Aorta (tissue), 5 donors: ENCODE measurements around the gene EP400. TPM values are rescaled to one million over a fixed set of nuclear protein-coding genes. Genes with fewer than 3 reads are reported as not detected.
A peak's percentile ranks its signal among the peaks of the same experiment; 100 is the strongest.

Experiments used
- ATAC-seq: fragments of 200-7000 bp; cut with Tn5 transposase; one replicate; pipeline ENCODE4 v1.9.1; 2022; ENCODE audit warnings: moderate library complexity; ENCODE audit not compliant: low FRiP score
- DNase-seq, 2 donors: peaks; one replicate each; pipeline ENCODE4 v3.0.0-alpha.2; 2020
- H3K27ac ChIP-seq, 2 donors: one replicate each; pipeline ENCODE4 v1.5.1; 2013; ENCODE audit warnings: low read length in 2 of 2, mild to moderate bottlenecking in 2 of 2, moderate library complexity in 2 of 2, control low read depth in 1 of 2, inconsistent platforms in 1 of 2, low read depth in 1 of 2
- H3K27me3 ChIP-seq, 2 donors: one replicate each; pipeline ENCODE4 v1.6.1; 2013; ENCODE audit warnings: control low read depth in 1 of 2, low read length in 1 of 2, mild to moderate bottlenecking in 1 of 2, moderate library complexity in 1 of 2; ENCODE audit not compliant: insufficient read depth in 2 of 2, control insufficient read depth in 1 of 2
- H3K36me3 ChIP-seq, 2 donors: one replicate each; pipeline ENCODE4 v1.6.1; 2013; ENCODE audit warnings: control low read depth in 1 of 2, low read length in 1 of 2, mild to moderate bottlenecking in 1 of 2; ENCODE audit not compliant: insufficient read depth in 2 of 2, control insufficient read depth in 1 of 2
- H3K4me1 ChIP-seq, 2 donors: one replicate each; pipeline ENCODE4 v1.6.1; 2013; ENCODE audit warnings: low read length in 2 of 2, control low read depth in 1 of 2, mild to moderate bottlenecking in 1 of 2, moderate library complexity in 1 of 2; ENCODE audit not compliant: insufficient read depth in 2 of 2, control insufficient read depth in 1 of 2
- H3K4me3 ChIP-seq, 2 donors: one replicate each; pipeline ENCODE4 v1.5.1; 2013; ENCODE audit warnings: low read length in 2 of 2, control low read depth in 1 of 2, mild to moderate bottlenecking in 1 of 2
- H3K9me3 ChIP-seq: one replicate; pipeline ENCODE4 v1.6.1; 2013; ENCODE audit warnings: mild to moderate bottlenecking, low read length; ENCODE audit not compliant: control insufficient read depth
- WGBS, 2 donors: extraction: QIAGEN DNeasy Blood & Tissue Kit; methylation state at CpG; one replicate each; pipeline ENCODE4 v1.1.7; 2013; 5-methylcytosine and 5-hydroxymethylcytosine counted together
- intact Hi-C, 2 donors: fragments of 100-400 bp; cut with DNase I; formaldehyde crosslinking; loops; one replicate each; pipeline versions ENCODE4 v1.14.2 to v1.15.0; 2022
- polyA plus RNA-seq, 2 donors: library from polyadenylated mRNA; stranded (reverse); fragments of 200-250 nt; gene quantifications; one replicate each; pipeline ENCODE4 v1.2.3, GENCODE V29; 2013
- total RNA-seq, 2 donors: library from RNA; stranded (reverse); fragmentation: NEBNext Ultra II Directional; extraction: Animal tissue kit (Norgen Biotek cat#: 25700); gene quantifications; one replicate each; pipeline ENCODE4 v1.2.1, GENCODE V29; 2021
- donor health status: healthy with polysubstance abuse.
- donor health status: Bipolar disorder and iron deficiency.
- donor health status: DM: no; HTN: no; CAD: no.
- donor health status: DM: no; HTN: no; CAD: no.
- donor health status: DM: yes; HTN: yes; CAD: no.

EP400 gene
- total and polyA plus RNA-seq, 4 donors, result 2.8 to 52.9 (median 28.1) TPM

GRCh38 chr12:131905081-131905629 is 44.6 kb upstream of the EP400 start:
- H3K4me1 ChIP-seq, result no peaks in the 10 kb centered on the region
- no peaks in the 10 kb centered on the region for H3K27me3 ChIP-seq
- H3K4me3 ChIP-seq, result no peak overlapping the region
- H3K9me3 ChIP-seq, result no peaks in the 10 kb centered on the region
- no peaks in the 10 kb centered on the region for H3K36me3 ChIP-seq
- no peak overlapping the region for H3K27ac ChIP-seq
- no peak for ATAC-seq
- intact Hi-C loops, result no loop called here
- WGBS, 2 donors, result 83 to 86% methylated on average over 13 of the region's 13 CpGs
- no peak for DNase-seq

- Histone ChIP-seq H3K27ac (no peak overlapping the region), H3K4me1 (no peaks in the 10 kb centered on the region), H3K36me3 (no peaks in the 10 kb centered on the region), H3K9me3 (no peaks in the 10 kb centered on the region), H3K4me3 (no peak overlapping the region), H3K27me3 (no peaks in the 10 kb centered on the region)
- DNase-seq, result no peak
- intact Hi-C loops, result no loop called here
- ATAC-seq, result no peak
- 92% methylated on average over 15 of the region's 15 CpGs for WGBS, 2 donors
Observed at GRCh38 chr12:131905630-131906091, 44.1 kb upstream of the EP400 start.

- no peaks in the 10 kb centered on the region for H3K4me1 ChIP-seq
- no peaks in the 10 kb centered on the region for H3K9me3 ChIP-seq
- no peaks in the 10 kb centered on the region for H3K27me3 ChIP-seq
- DNase-seq (no peak), ATAC-seq (no peak)
- 91 to 92% methylated on average over 23 to 31 of the region's 31 CpGs for WGBS, 2 donors
- intact Hi-C loops, result no loop called here
- H3K4me3 ChIP-seq, result no peak overlapping the region
- H3K36me3 ChIP-seq, result peaks cover 0 to 2% of the 10 kb centered on the region in 2 donors
- H3K27ac ChIP-seq, result no peak overlapping the region
Observed at GRCh38 chr12:131907379-131908091, 42.2 kb upstream of the EP400 start.

GRCh38 chr12:131908092-131909080 is 41.4 kb upstream of the EP400 start:
- 95% methylated on average over 68 to 96 of the region's 96 CpGs for WGBS, 2 donors

GRCh38 chr12:131909081-131909751 is 40.5 kb upstream of the EP400 start:
- Histone ChIP-seq H3K36me3 (peaks cover 0 to 2% of the 10 kb centered on the region in 2 donors), H3K27ac (no peak overlapping the region), H3K4me1 (no peaks in the 10 kb centered on the region), H3K4me3 (no peak overlapping the region), H3K27me3 (no peaks in the 10 kb centered on the region), H3K9me3 (no peaks in the 10 kb centered on the region)
- no peak for ATAC-seq
- intact Hi-C loops, result no loop called here
- DNase-seq, result peak in 1 of 2 donors; percentile 45
- 93 to 94% methylated on average over 56 to 61 of the region's 61 CpGs for WGBS, 2 donors

More at GRCh38 chr12:131908092-131909080, 41.4 kb upstream of the EP400 start:
- DNase-seq (peak in 1 of 2 donors; percentile 42), ATAC-seq (no peak)
- Histone ChIP-seq H3K27ac (no peak overlapping the region), H3K27me3 (no peaks in the 10 kb centered on the region), H3K36me3 (peaks cover 0 to 2% of the 10 kb centered on the region in 2 donors), H3K4me3 (no peak overlapping the region), H3K4me1 (no peaks in the 10 kb centered on the region), H3K9me3 (no peaks in the 10 kb centered on the region)
- intact Hi-C loops, result no loop called here

GRCh38 chr12:131909752-131910219 is 40.0 kb upstream of the EP400 start:
- WGBS, 2 donors, result 90 to 91% methylated on average over 26 of the region's 26 CpGs
- intact Hi-C loops, result loop anchor here in 1 of 2 donors (2.0 kb wide), 1 partner anchor 13 kb away; no protein-coding TSS in a partner anchor
- Histone ChIP-seq H3K9me3 (no peaks in the 10 kb centered on the region), H3K27ac (no peak overlapping the region), H3K27me3 (no peaks in the 10 kb centered on the region), H3K4me3 (no peak overlapping the region), H3K4me1 (no peaks in the 10 kb centered on the region), H3K36me3 (peaks cover 0 to 2% of the 10 kb centered on the region in 2 donors)
- no peak for ATAC-seq
- peak in 1 of 2 donors; percentile 41 for DNase-seq

- 81 to 87% methylated on average over 22 to 23 of the region's 23 CpGs for WGBS, 2 donors
- peak in 1 of 2 donors; percentile 37 for DNase-seq
- H3K36me3 ChIP-seq, result peaks cover 0 to 2% of the 10 kb centered on the region in 2 donors
Observed at GRCh38 chr12:131910302-131911027, 39.3 kb upstream of the EP400 start.

More at GRCh38 chr12:131910302-131911027, 39.3 kb upstream of the EP400 start:
- Histone ChIP-seq H3K9me3 (no peaks in the 10 kb centered on the region), H3K4me3 (no peak overlapping the region), H3K4me1 (no peaks in the 10 kb centered on the region), H3K27me3 (no peaks in the 10 kb centered on the region), H3K27ac (no peak overlapping the region)
- no peak for ATAC-seq
- intact Hi-C loops, result loop anchor here in 1 of 2 donors (2.0 kb wide), 1 partner anchor 14 kb away; no protein-coding TSS in a partner anchor
